GM19463 (cell line): ENCODE data around the gene SFSWAP.
"Not testable (repeated sequence)": the region's sequence is repeated elsewhere in the genome, so short reads cannot be mapped to it uniquely, and the experiment has no call there.

ENCODE experiments used
- ATAC-seq: cut with Tn5 transposase; IDR thresholded peaks from one replicate; pipeline ENCODE4 v1.9.1; 2021; ENCODE audit warnings: mild to moderate bottlenecking, moderate library complexity; ENCODE audit not compliant: unreplicated experiment

Gene SFSWAP

GRCh38 chr12:131735153-131735456 lies 24.2 kb downstream of the SFSWAP start:
- no peak for ATAC-seq

- no peak for ATAC-seq
Observed at GRCh38 chr12:131735476-131736445, 24.9 kb downstream of the SFSWAP start.

GRCh38 chr12:131736446-131737149 lies 25.7 kb downstream of the SFSWAP start:
- no peak for ATAC-seq

GRCh38 chr12:131737150-131737827 lies 26.4 kb downstream of the SFSWAP start:
- ATAC-seq, result no peak

- ATAC-seq, result no peak
Observed at GRCh38 chr12:131738196-131738595, 27.3 kb downstream of the SFSWAP start.

GRCh38 chr12:131740626-131741025 lies 29.7 kb downstream of the SFSWAP start:
- no peak for ATAC-seq

GRCh38 chr12:131742761-131743160 lies 31.9 kb downstream of the SFSWAP start:
- not testable (repeated sequence) for ATAC-seq

GRCh38 chr12:131743410-131743809 lies 32.5 kb downstream of the SFSWAP start:
- not testable (repeated sequence) for ATAC-seq

- ATAC-seq, result not testable (repeated sequence)
Observed at GRCh38 chr12:131743880-131744279, 33.0 kb downstream of the SFSWAP start.

- ATAC-seq, result not testable (repeated sequence)
Observed at GRCh38 chr12:131744675-131745074, 33.8 kb downstream of the SFSWAP start.

GRCh38 chr12:131745706-131746105 lies 34.8 kb downstream of the SFSWAP start:
- no peak for ATAC-seq

- ATAC-seq, result no peak
Observed at GRCh38 chr12:131747276-131748177, 36.6 kb downstream of the SFSWAP start.

GRCh38 chr12:131749618-131750315 lies 38.9 kb downstream of the SFSWAP start:
- no peak for ATAC-seq

- no peak for ATAC-seq
Observed at GRCh38 chr12:131751335-131751734, 40.4 kb downstream of the SFSWAP start.

- no peak for ATAC-seq
Observed at GRCh38 chr12:131752451-131752850, 41.6 kb downstream of the SFSWAP start.

- no peak for ATAC-seq
Observed at GRCh38 chr12:131753005-131753404, 42.1 kb downstream of the SFSWAP start.

- no peak for ATAC-seq
Observed at GRCh38 chr12:131753757-131754156, 42.9 kb downstream of the SFSWAP start.

GRCh38 chr12:131754184-131754583 lies 43.3 kb downstream of the SFSWAP start:
- ATAC-seq, result no peak

- ATAC-seq, result no peak
Observed at GRCh38 chr12:131755305-131756113, 44.6 kb downstream of the SFSWAP start.
